ENCODE results near the gene RGMA.

RGMA gene

GRCh38 chr15:93074599-93074998 is 14.4 kb downstream of the RGMA start:
- TF ChIP-seq TAF1 (IDR thresholded peaks at IDR 0.05; ENCODE audit: borderline replicate concordance, insufficient read depth, low read length) (no peak), FOXP2 (optimal IDR thresholded peaks at IDR 0.05; ENCODE audit: borderline replicate concordance, extremely low read depth, extremely low read length, insufficient read depth) (no peak), REST (IDR thresholded peaks at IDR 0.05; ENCODE audit: insufficient read depth in 1 of 2, low read depth in 2 of 2, low read length in 2 of 2) (no peak), POLR2AphosphoS5 (IDR thresholded peaks at IDR 0.05; ENCODE audit: low read depth, low read length) (no peak), SIN3A (IDR thresholded peaks at IDR 0.05; ENCODE audit: borderline replicate concordance, insufficient read depth, low read length) (no peak)

- TF ChIP-seq POLR2AphosphoS5 (IDR thresholded peaks at IDR 0.05; ENCODE audit: low read depth, low read length) (no peak), SIN3A (IDR thresholded peaks at IDR 0.05; ENCODE audit: borderline replicate concordance, insufficient read depth, low read length) (no peak), FOXP2 (optimal IDR thresholded peaks at IDR 0.05; ENCODE audit: borderline replicate concordance, extremely low read depth, extremely low read length, insufficient read depth) (no peak), TAF1 (IDR thresholded peaks at IDR 0.05; ENCODE audit: borderline replicate concordance, insufficient read depth, low read length) (no peak), REST (IDR thresholded peaks at IDR 0.05; ENCODE audit: insufficient read depth in 1 of 2, low read depth in 2 of 2, low read length in 2 of 2) (no peak)
Measured at GRCh38 chr15:93073465-93073952, 15.5 kb downstream of the RGMA start.

- TF ChIP-seq FOXP2 (optimal IDR thresholded peaks at IDR 0.05; ENCODE audit: borderline replicate concordance, extremely low read depth, extremely low read length, insufficient read depth) (no peak), TAF1 (IDR thresholded peaks at IDR 0.05; ENCODE audit: borderline replicate concordance, insufficient read depth, low read length) (no peak), REST (IDR thresholded peaks at IDR 0.05; ENCODE audit: insufficient read depth in 1 of 2, low read depth in 2 of 2, low read length in 2 of 2) (no peak)
Measured at GRCh38 chr15:93072411-93073394, 16.3 kb downstream of the RGMA start.

- TF ChIP-seq SIN3A (IDR thresholded peaks at IDR 0.05; ENCODE audit: borderline replicate concordance, insufficient read depth, low read length) = no peak
- no peak for TF ChIP-seq REST (IDR thresholded peaks at IDR 0.05; ENCODE audit: insufficient read depth in 1 of 2, low read depth in 2 of 2, low read length in 2 of 2)
- no peak for TF ChIP-seq FOXP2 (optimal IDR thresholded peaks at IDR 0.05; ENCODE audit: borderline replicate concordance, extremely low read depth, extremely low read length, insufficient read depth)
- TF ChIP-seq POLR2AphosphoS5 (IDR thresholded peaks at IDR 0.05; ENCODE audit: low read depth, low read length) = no peak
- no peak for TF ChIP-seq TAF1 (IDR thresholded peaks at IDR 0.05; ENCODE audit: borderline replicate concordance, insufficient read depth, low read length)
Measured at GRCh38 chr15:93072011-93072410, 17.0 kb downstream of the RGMA start.

All from PFSK-1 (cell line).